HepG2 (cell line): ENCODE measurements around the gene LYZ. TPM values are rescaled to one million over a fixed set of nuclear protein-coding genes. Genes with fewer than 3 reads are reported as not detected.

Source experiments
- ELF1 ChIP-seq: sonication (generic); formaldehyde crosslinking; IDR thresholded peaks from 2 replicates; pipeline ENCODE4 v1.4.0; 2020; ENCODE audit warnings: missing genetic modification reagents
- FOXA3 ChIP-seq: IDR thresholded peaks from 2 replicates; pipeline ENCODE4 v1.6.1; 2016; ENCODE audit warnings: missing genetic modification reagents, missing compliant biosample characterization
- GLI4 ChIP-seq: sonication (generic); formaldehyde crosslinking; IDR thresholded peaks from 2 replicates; pipeline ENCODE4 v1.5.1; 2020; ENCODE audit warnings: missing genetic modification reagents, mild to moderate bottlenecking, moderate library complexity, borderline replicate concordance
- IRX3 ChIP-seq: sonication (generic); formaldehyde crosslinking; IDR thresholded peaks from 2 replicates; pipeline ENCODE4 v1.8.1; 2023; ENCODE audit warnings: mild to moderate bottlenecking, low read depth, missing genetic modification reagents, borderline replicate concordance
- MLLT10 ChIP-seq: sonication (generic); formaldehyde crosslinking; IDR thresholded peaks from 2 replicates; pipeline ENCODE4 v1.4.0; 2020; ENCODE audit warnings: missing genetic modification reagents
- NKX3-1 ChIP-seq: sonication (generic); formaldehyde crosslinking; IDR thresholded peaks from 2 replicates; pipeline ENCODE4 v1.5.0; 2020; ENCODE audit warnings: missing genetic modification reagents
- PRDM15 ChIP-seq: sonication (generic); formaldehyde crosslinking; IDR thresholded peaks from 2 replicates; pipeline ENCODE4 v1.4.0; 2020; ENCODE audit warnings: missing genetic modification reagents
- RAD51 ChIP-seq: fragments of 450-650 bp; IDR thresholded peaks from 2 replicates; pipeline ENCODE4 v1.6.1; 2016; ENCODE audit warnings: borderline replicate concordance
- TOE1 ChIP-seq: sonication (generic); formaldehyde crosslinking; IDR thresholded peaks from 2 replicates; pipeline ENCODE4 v1.4.0; 2020; ENCODE audit warnings: mild to moderate bottlenecking, missing genetic modification reagents
- ZNF550 ChIP-seq: sonication (generic); formaldehyde crosslinking; IDR thresholded peaks from 2 replicates; pipeline ENCODE4 v1.4.0; 2020; ENCODE audit warnings: mild to moderate bottlenecking, missing genetic modification reagents, borderline replicate concordance
- ZNF609 ChIP-seq: sonication (generic); formaldehyde crosslinking; IDR thresholded peaks from 2 replicates; pipeline ENCODE4 v1.4.0; 2020; ENCODE audit warnings: mild to moderate bottlenecking, missing genetic modification reagents, borderline replicate concordance
- ZNF766 ChIP-seq: sonication (generic); formaldehyde crosslinking; IDR thresholded peaks from 2 replicates; pipeline ENCODE4 v1.5.0; 2020; ENCODE audit warnings: missing genetic modification reagents, borderline replicate concordance
- ZNF83 ChIP-seq: sonication (generic); formaldehyde crosslinking; IDR thresholded peaks from 2 replicates; pipeline ENCODE4 v1.4.0; 2020; ENCODE audit warnings: missing genetic modification reagents, mild to moderate bottlenecking, borderline replicate concordance
- polyA plus RNA-seq, 8 experiments: library from polyadenylated mRNA; depleted of rRNA in 3 of 8; stranded (reverse) in 7 of 8; unstranded in 1 of 8; fragments of >200 nt; fragmentation: Illumina TruSeq in 4 of 8; extraction: Trizol in 4 of 8; gene quantifications; 2 replicates each; pipeline versions ENCODE4 v1.2.1 to v1.2.3, GENCODE V29; 2011 to 2016; ENCODE audit warnings: low read depth in 4 of 8, missing spikeins in 1 of 8, mixed read lengths in 1 of 8; ENCODE audit not compliant: insufficient read depth in 1 of 8
- total RNA-seq, 5 experiments: library from RNA; depleted of rRNA; stranded (reverse); fragments of >200 nt; fragmentation: Illumina TruSeq; extraction: Trizol; gene quantifications; 2 replicates each; pipeline ENCODE4 v1.2.3, GENCODE V29; 2016; ENCODE audit warnings: low read depth in 1 of 5
- TF ChIP-seq, protein P1 (sequence below): sonication (generic); formaldehyde crosslinking; conservative IDR thresholded peaks from 2 replicates; pipeline ENCODE4 v1.8.1; 2023; ENCODE audit warnings: missing genetic modification reagents
- TF ChIP-seq, protein P2 (sequence below): sonication (generic); formaldehyde crosslinking; IDR thresholded peaks from 2 replicates; pipeline ENCODE4 v1.4.0; 2020; ENCODE audit warnings: missing genetic modification reagents
- TF ChIP-seq, protein P3 (sequence below): IDR thresholded peaks from 2 replicates; pipeline ENCODE4 v1.6.1; 2016; ENCODE audit warnings: mild to moderate bottlenecking

LYZ gene
- total and polyA plus RNA-seq, 2 of the 13 experiments (the other 11 are each of a cell fraction or from before 2014, with no cell fraction given) = 1,788 to 2,054 TPM

DNA sequence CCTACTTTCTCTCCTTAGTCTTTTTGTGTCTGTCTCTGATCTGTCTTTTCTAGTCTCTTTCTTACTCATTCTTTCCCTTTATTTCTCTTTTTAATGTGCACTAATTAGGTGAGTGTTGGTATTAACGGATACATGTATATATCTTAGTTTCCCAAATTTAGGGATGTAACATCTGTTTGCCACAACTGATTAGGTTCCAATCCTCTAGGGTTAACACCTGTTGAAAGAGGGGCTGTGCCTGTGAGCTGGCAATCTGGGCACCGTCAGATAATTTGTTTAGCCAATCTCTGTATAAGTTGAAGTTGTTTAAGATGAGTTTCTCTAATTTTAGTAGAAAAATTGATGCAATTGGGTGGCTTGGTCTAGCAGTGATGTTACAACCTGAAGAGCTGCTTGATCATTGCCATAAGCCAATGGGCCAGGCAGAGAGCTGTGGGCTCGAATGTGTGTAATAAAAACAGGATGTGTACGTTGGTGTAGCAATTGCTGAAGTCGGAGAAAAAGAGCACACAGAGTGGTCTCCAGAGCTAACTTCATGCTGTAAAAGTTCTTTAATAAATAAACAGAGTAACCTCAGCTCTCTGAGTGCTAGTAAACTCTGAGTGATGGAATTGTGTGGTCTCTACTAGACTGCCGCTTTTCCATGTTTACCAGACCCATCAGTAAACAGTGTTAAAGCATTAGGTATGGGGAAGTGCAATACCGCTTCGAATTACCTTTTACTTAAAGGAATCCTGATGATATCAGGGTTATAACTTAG is 18.3 kb upstream of the LYZ start (continued):
- TF ChIP-seq PRDM15 (CRISPR knock-in tag) (no peak), FOXA3 (peak; percentile 90), ZNF766 (CRISPR knock-in tag) (no peak), MLLT10 (CRISPR knock-in tag) (no peak), TOE1 (CRISPR knock-in tag) (no peak), GLI4 (CRISPR knock-in tag) (no peak), ZNF83 (CRISPR knock-in tag) (no peak), ZNF609 (CRISPR knock-in tag) (no peak), ZNF550 (no peak), ELF1 (CRISPR knock-in tag) (no peak), RAD51 (no peak), NKX3-1 (no peak), IRX3 (CRISPR knock-in tag) (no peak)
- TF ChIP-seq, protein P1, sequence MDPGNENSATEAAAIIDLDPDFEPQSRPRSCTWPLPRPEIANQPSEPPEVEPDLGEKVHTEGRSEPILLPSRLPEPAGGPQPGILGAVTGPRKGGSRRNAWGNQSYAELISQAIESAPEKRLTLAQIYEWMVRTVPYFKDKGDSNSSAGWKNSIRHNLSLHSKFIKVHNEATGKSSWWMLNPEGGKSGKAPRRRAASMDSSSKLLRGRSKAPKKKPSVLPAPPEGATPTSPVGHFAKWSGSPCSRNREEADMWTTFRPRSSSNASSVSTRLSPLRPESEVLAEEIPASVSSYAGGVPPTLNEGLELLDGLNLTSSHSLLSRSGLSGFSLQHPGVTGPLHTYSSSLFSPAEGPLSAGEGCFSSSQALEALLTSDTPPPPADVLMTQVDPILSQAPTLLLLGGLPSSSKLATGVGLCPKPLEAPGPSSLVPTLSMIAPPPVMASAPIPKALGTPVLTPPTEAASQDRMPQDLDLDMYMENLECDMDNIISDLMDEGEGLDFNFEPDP (CRISPR knock-in tag) = no peak
- TF ChIP-seq, protein P2, sequence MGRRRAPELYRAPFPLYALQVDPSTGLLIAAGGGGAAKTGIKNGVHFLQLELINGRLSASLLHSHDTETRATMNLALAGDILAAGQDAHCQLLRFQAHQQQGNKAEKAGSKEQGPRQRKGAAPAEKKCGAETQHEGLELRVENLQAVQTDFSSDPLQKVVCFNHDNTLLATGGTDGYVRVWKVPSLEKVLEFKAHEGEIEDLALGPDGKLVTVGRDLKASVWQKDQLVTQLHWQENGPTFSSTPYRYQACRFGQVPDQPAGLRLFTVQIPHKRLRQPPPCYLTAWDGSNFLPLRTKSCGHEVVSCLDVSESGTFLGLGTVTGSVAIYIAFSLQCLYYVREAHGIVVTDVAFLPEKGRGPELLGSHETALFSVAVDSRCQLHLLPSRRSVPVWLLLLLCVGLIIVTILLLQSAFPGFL (CRISPR knock-in tag) = no peak
- TF ChIP-seq, protein P3, sequence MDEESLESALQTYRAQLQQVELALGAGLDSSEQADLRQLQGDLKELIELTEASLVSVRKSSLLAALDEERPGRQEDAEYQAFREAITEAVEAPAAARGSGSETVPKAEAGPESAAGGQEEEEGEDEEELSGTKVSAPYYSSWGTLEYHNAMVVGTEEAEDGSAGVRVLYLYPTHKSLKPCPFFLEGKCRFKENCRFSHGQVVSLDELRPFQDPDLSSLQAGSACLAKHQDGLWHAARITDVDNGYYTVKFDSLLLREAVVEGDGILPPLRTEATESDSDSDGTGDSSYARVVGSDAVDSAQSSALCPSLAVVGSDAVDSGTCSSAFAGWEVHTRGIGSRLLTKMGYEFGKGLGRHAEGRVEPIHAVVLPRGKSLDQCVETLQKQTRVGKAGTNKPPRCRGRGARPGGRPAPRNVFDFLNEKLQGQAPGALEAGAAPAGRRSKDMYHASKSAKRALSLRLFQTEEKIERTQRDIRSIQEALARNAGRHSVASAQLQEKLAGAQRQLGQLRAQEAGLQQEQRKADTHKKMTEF (CRISPR knock-in tag) = peak; percentile 41
